K562 (cell line): ENCODE measurements around the gene ERAS. TPM values are rescaled to one million over a fixed set of nuclear protein-coding genes. Genes with fewer than 3 reads are reported as not detected.
A peak's percentile ranks its signal among the peaks of the same experiment; 100 is the strongest.

Experiments used
- ATAC-seq: fragments of 200-7000 bp; cut with Tn5 transposase; 3 replicates; pipeline ENCODE4 v1.9.1; 2020; ENCODE audit warnings: moderate library complexity
- BruUV-seq: library from RNA; stranded (reverse); fragments of 400-500 nt; replicated peaks from 2 replicates; lab custom pipeline; 2021; lab: Mats Ljungman, UMichigan
- CTCF ChIA-PET: fragments of 300-600 bp; formaldehyde crosslinking; extraction: SDS; loops from one replicate; lab custom pipeline; 2021; ENCODE audit warnings: low intra/inter-chr PET ratio; lab: Yijun Ruan, JAX
- POLR2A ChIA-PET: fragments of 300-600, 350-650 bp; sonication (Branson Sonifier 250); formaldehyde crosslinking; extraction: SDS; loops from one replicate; lab custom pipeline; 2021; ENCODE audit warnings: antibody characterized with exemption, inconsistent platforms; lab: Yijun Ruan, JAX
- DNase-seq, 4 experiments: peaks; one replicate each; pipeline versions ENCODE4 v3.0.0 to v3.0.0-alpha.2; 2011 to 2018; ENCODE audit warnings: low spot score in 3 of 4, mixed read lengths in 3 of 4; ENCODE audit errors: extremely low read depth in 1 of 4
- FAIRE-seq: peaks from 2 replicates; lab custom pipeline; 2011; peaks lifted over from hg19 to GRCh38; lab: Jason Lieb, UNC
- H2AFZ ChIP-seq: 2 replicates; pipeline ENCODE4 v1.6.0; 2011; ENCODE audit warnings: low read depth, low read length, control low read depth, inconsistent platforms
- H3K27ac ChIP-seq: fragments of 200-600 bp; 3 replicates; pipeline ENCODE4 v1.8.0; 2011; ENCODE audit warnings: low read depth, mild to moderate bottlenecking, control low read depth, inconsistent platforms, low read length, moderate library complexity, mixed read lengths; ENCODE audit errors: extremely low read depth
- H3K27me3 ChIP-seq, 2 experiments: fragments of 300-600 bp in 1 of 2; 2 replicates in 1 of 2; 3 replicates in 1 of 2; pipeline versions ENCODE4 v1.6.0 to v1.8.0; 2011; ENCODE audit warnings: inconsistent platforms in 2 of 2, low read length in 2 of 2, mild to moderate bottlenecking in 1 of 2, mixed read lengths in 1 of 2, moderate library complexity in 1 of 2; ENCODE audit not compliant: control insufficient read depth in 2 of 2, insufficient read depth in 2 of 2
- H3K36me3 ChIP-seq: fragments of 300-600 bp; 3 replicates; pipeline ENCODE4 v1.8.0; 2011; ENCODE audit warnings: mild to moderate bottlenecking, low read length, inconsistent platforms; ENCODE audit not compliant: control insufficient read depth, insufficient read depth
- H3K4me1 ChIP-seq, 2 experiments: fragments of 200-600 bp in 1 of 2; replicated peaks in 1 of 2; 2 replicates in 1 of 2; 3 replicates in 1 of 2; pipeline versions ENCODE4 v1.5.1 to v1.8.0; 2011; ENCODE audit warnings: inconsistent platforms in 2 of 2, low read length in 2 of 2, mild to moderate bottlenecking in 1 of 2, mixed read lengths in 1 of 2, moderate library complexity in 1 of 2; ENCODE audit not compliant: control insufficient read depth in 2 of 2, insufficient read depth in 2 of 2
- H3K4me2 ChIP-seq: 2 replicates; pipeline ENCODE4 v1.6.1; 2011; ENCODE audit warnings: low read length, control low read depth, inconsistent platforms, mixed read lengths; ENCODE audit not compliant: insufficient read depth
- H3K4me3 ChIP-seq: fragments of 200-600 bp; sonication (generic), shearing (Covaris generic); 2 replicates; pipeline ENCODE4 v1.5.1; 2016; ENCODE audit warnings: control low read depth, inconsistent platforms
- H3K79me2 ChIP-seq: fragments of 200-600 bp; 3 replicates; pipeline ENCODE4 v1.8.0; 2011; ENCODE audit warnings: low read length, inconsistent platforms; ENCODE audit not compliant: control insufficient read depth, insufficient read depth
- H3K9ac ChIP-seq, 2 experiments: 2 replicates each; pipeline versions ENCODE4 v1.6.0 to v1.6.1; 2011; ENCODE audit warnings: low read depth in 2 of 2, low read length in 2 of 2, control low read depth in 1 of 2, inconsistent platforms in 1 of 2, mild to moderate bottlenecking in 1 of 2, mixed read lengths in 1 of 2; ENCODE audit not compliant: insufficient read depth in 1 of 2
- H3K9me1 ChIP-seq: one replicate; pipeline ENCODE4 v1.6.0; 2011; ENCODE audit warnings: inconsistent platforms, mild to moderate bottlenecking, low read length, moderate library complexity; ENCODE audit not compliant: control insufficient read depth, insufficient read depth
- H3K9me3 ChIP-seq: replicated peaks from 2 replicates; pipeline ENCODE4 v1.5.1; 2011; ENCODE audit warnings: low read depth, low read length, inconsistent platforms; ENCODE audit not compliant: control insufficient read depth, insufficient read depth
- H4K20me1 ChIP-seq: replicated peaks from 2 replicates; pipeline ENCODE4 v1.6.1; 2011; ENCODE audit warnings: low read length, inconsistent platforms, mixed read lengths; ENCODE audit not compliant: control insufficient read depth, insufficient read depth
- BRF2 ChIP-seq: IDR thresholded peaks from 3 replicates; pipeline ENCODE4 v1.6.1; 2011; ENCODE audit warnings: borderline replicate concordance, mild to moderate bottlenecking; ENCODE audit not compliant: insufficient read length, insufficient read depth
- CHD2 ChIP-seq: IDR thresholded peaks from 2 replicates; pipeline ENCODE4 v1.6.1; 2011; ENCODE audit warnings: low read depth, low read length
- E4F1 ChIP-seq: fragments of 250-450 bp; sonication (Bioruptor Pico); IDR thresholded peaks from 2 replicates; pipeline ENCODE4 v1.5.0; 2021; ENCODE audit warnings: mild to moderate bottlenecking, borderline replicate concordance
- FOXJ2 ChIP-seq: fragments of 200-800 bp; sonication (Bioruptor generic); IDR thresholded peaks from 2 replicates; pipeline ENCODE4 v1.6.1; 2016; ENCODE audit warnings: missing genetic modification characterization, missing compliant biosample characterization
- KLF6 ChIP-seq: fragments of 250-450 bp; sonication (Bioruptor Pico); IDR thresholded peaks from 2 replicates; pipeline ENCODE4 v1.4.0; 2020; ENCODE audit warnings: mild to moderate bottlenecking, moderate library complexity, borderline replicate concordance
- ZEB2 ChIP-seq: fragments of 450-650 bp; IDR thresholded peaks from 2 replicates; pipeline ENCODE4 v1.6.1; 2016
- ZFPM2 ChIP-seq: fragments of 250-450 bp; sonication (Bioruptor Pico); IDR thresholded peaks from 2 replicates; pipeline ENCODE4 v1.5.1; 2022; ENCODE audit warnings: mild to moderate bottlenecking
- ZNF263 ChIP-seq: sonication (generic); formaldehyde crosslinking; IDR thresholded peaks from 2 replicates; pipeline ENCODE4 v1.8.0; 2022; ENCODE audit warnings: mild to moderate bottlenecking, missing genetic modification reagents, borderline replicate concordance
- WGBS: fragments of 100-300 bp; shearing (Covaris generic); methylation state at CpG from one replicate; pipeline ENCODE4 v1.1.6; 2016; ENCODE audit warnings: low coverage, mixed read lengths; ENCODE audit not compliant: insufficient coverage; ENCODE audit errors: missing lambda C conversion rate; 5-methylcytosine and 5-hydroxymethylcytosine counted together
- in situ Hi-C: fragments of 300-500 bp; cut with MboI; formaldehyde crosslinking; loops from 4 replicates; pipeline ENCODE4 v1.15.0; 2018; ENCODE audit warnings: inconsistent platforms, mixed read lengths
- intact Hi-C: fragments of 100-400 bp; cut with micrococcal nuclease; formaldehyde crosslinking; loops from 2 replicates; pipeline ENCODE4 v1.14.2; 2022
- polyA plus RNA-seq, 8 experiments: library from polyadenylated mRNA; depleted of rRNA in 4 of 8; stranded (reverse) in 5 of 8; unstranded in 3 of 8; fragments of >200 nt; fragmentation: Nextera tagmentation in 2 of 8; fragmentation: Illumina TruSeq in 1 of 8; extraction: Ambion mirVana in 2 of 8; extraction: Trizol in 1 of 8; gene quantifications; 2 replicates each; pipeline versions ENCODE4 v1.2.1 to v1.2.3, GENCODE V29; 2011 to 2014; ENCODE audit warnings: inconsistent platforms in 1 of 8, missing spikeins in 1 of 8
- total RNA-seq, 7 experiments: library from RNA; depleted of rRNA in 6 of 7; stranded (reverse); fragments of >200 nt in 6 of 7; fragmentation: Illumina TruSeq in 2 of 7; extraction: Trizol in 2 of 7; gene quantifications; 2 replicates each; pipeline versions ENCODE4 v1.2.1 to v1.2.3, GENCODE V29; 2011 to 2021; ENCODE audit warnings: low replicate concordance in 1 of 7
- TF ChIP-seq, protein P1 (sequence below): sonication (generic); formaldehyde crosslinking; IDR thresholded peaks from 2 replicates; pipeline ENCODE4 v1.5.0; 2020; ENCODE audit warnings: missing genetic modification reagents
- TF ChIP-seq, protein P2 (sequence below): sonication (generic); formaldehyde crosslinking; IDR thresholded peaks from 2 replicates; pipeline ENCODE4 v1.9.0; 2022; ENCODE audit warnings: mild to moderate bottlenecking, missing genetic modification reagents

The ERAS gene
- total and polyA plus RNA-seq, 9 of the 15 experiments (the other 6 are each of a cell fraction or from before 2014, with no cell fraction given): 0.07 to 0.12 TPM; not detected in 7

DNA sequence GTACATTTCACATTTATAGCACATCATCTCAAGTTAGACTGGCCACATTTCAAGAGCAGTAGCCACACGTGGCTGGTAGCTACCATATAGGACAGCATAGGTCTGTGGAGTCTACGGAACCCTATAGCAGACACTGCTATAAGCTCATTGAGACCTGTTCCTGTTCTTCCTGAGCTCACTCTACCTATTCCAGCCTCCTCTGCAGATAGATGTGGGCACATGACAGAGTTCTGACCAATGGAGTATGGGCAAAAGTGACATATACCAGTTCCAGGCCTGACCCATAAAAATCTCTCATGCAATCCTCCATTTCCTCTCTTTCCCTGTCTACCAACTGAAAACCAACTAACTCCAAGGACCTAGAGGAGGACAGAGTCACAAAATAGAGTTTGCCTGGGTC, 28.0 kb upstream of the ERAS start:
- Histone ChIP-seq H3K36me3 (peaks cover 19% of the 10 kb centered on the region; the same call in 2 of the 3 replicates), H3K27ac (peak overlapping the region; percentile 53), H3K4me1 (peaks cover 39 to 68% of the 10 kb centered on the region in 2 experiments), H3K4me3 (no peak overlapping the region), H3K9me1 (no peaks in the 10 kb centered on the region), H2AFZ (peak overlapping the region; percentile 49; the same call in 1 of the 2 replicates), H4K20me1 (no peaks in the 10 kb centered on the region; the same call in 1 of the 2 replicates), H3K9me3 (no peaks in the 10 kb centered on the region), H3K27me3 (no peaks in the 10 kb centered on the region), H3K4me2 (no peak overlapping the region), H3K9ac (no peak overlapping the region; a peak in 2 of 4 replicates), H3K79me2 (peaks cover 10% of the 10 kb centered on the region)
- BruUV-seq: no TSS peak
- in situ Hi-C loops (no loop called here), intact Hi-C loops (no loop called here)
- ATAC-seq: no peak
- CTCF ChIA-PET: no interaction called here
- 63% methylated on average over 2 of the region's 2 CpGs for WGBS
- peak in 1 of 4 experiments; percentile 13 for DNase-seq
- POLR2A ChIA-PET: interaction anchor here (0.7 kb wide), 1 partner anchor 160 kb away, joined by 3 read pairs; no protein-coding TSS in a partner anchor
- no peak for FAIRE-seq
- TF ChIP-seq BRF2: no peak
- TF ChIP-seq, protein P1, sequence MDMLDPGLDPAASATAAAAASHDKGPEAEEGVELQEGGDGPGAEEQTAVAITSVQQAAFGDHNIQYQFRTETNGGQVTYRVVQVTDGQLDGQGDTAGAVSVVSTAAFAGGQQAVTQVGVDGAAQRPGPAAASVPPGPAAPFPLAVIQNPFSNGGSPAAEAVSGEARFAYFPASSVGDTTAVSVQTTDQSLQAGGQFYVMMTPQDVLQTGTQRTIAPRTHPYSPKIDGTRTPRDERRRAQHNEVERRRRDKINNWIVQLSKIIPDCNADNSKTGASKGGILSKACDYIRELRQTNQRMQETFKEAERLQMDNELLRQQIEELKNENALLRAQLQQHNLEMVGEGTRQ (CRISPR knock-in tag): peak; percentile 53
- no peak for TF ChIP-seq KLF6 (CRISPR knock-in tag)
- TF ChIP-seq CHD2: no peak
- no peak for TF ChIP-seq ZFPM2
- no peak for TF ChIP-seq ZNF263 (CRISPR knock-in tag)
- no peak for TF ChIP-seq ZEB2
- TF ChIP-seq E4F1 (CRISPR knock-in tag): no peak
- TF ChIP-seq, protein P2, sequence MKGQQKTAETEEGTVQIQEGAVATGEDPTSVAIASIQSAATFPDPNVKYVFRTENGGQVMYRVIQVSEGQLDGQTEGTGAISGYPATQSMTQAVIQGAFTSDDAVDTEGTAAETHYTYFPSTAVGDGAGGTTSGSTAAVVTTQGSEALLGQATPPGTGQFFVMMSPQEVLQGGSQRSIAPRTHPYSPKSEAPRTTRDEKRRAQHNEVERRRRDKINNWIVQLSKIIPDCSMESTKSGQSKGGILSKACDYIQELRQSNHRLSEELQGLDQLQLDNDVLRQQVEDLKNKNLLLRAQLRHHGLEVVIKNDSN: peak; percentile 59; the same call in 1 of the 2 replicates
- no peak for TF ChIP-seq FOXJ2 (tag)
